HG02970 (cell line): ENCODE results near the gene DBNDD1.
"Not testable (repeated sequence)": the region's sequence is repeated elsewhere in the genome, so short reads cannot be mapped to it uniquely, and the experiment has no call there.

ENCODE experiments used
- ATAC-seq: cut with Tn5 transposase; IDR thresholded peaks from one replicate; pipeline ENCODE4 v1.9.1; 2021; ENCODE audit warnings: mild to moderate bottlenecking, moderate library complexity, moderate number of reproducible peaks; ENCODE audit not compliant: unreplicated experiment, low FRiP score

Gene DBNDD1, protein sequence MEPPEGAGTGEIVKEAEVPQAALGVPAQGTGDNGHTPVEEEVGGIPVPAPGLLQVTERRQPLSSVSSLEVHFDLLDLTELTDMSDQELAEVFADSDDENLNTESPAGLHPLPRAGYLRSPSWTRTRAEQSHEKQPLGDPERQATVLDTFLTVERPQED

DNA sequence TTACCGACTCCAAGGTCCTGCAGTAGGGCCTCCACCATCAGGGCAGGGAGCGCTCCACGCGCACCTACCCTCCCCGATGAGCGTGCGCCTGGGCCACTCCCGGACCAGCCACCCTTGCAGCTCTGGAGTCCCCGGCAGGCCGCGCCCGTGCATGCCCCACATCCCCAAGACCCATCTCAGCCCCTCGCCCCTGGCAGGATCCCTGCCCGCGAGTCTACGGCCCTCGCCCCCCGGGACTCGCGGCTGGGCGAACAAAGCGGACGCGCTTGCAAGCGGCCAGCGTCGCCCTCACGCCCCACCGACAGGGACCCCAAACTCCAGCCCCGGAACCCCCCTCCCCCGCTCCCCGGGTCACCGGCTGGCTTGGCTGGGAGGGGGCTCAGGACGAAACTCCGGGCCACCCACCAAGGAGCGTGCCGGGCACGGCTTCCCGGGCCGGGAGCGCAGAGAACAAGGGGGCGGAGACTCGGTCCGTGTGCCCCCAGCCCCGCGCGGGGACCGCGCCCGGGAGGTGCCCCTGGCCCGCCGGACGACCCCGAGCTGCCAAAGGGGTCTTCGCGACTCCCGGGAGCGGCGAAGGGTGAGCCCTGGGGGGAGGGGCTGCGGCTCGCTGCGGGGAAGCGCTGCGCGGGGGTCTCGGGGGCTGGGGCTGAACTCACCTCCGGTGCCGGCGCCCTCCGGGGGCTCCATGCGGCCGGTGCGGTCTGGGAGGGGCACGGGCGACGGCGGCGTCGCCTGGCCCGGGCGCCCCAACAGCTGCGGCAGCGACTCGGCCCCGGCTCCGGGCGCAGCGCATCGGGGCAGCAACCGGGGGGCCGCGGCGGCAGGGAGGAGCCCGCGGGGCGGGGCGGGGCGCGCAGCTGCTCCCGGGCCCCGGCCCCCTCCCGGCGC lies at the start of gene DBNDD1:
Gene DBNDD1 (minus strand): TSS at position 805 of the 891 bp plus-strand sequence. CDS start 115 bp downstream, at position 690.
- no peak for ATAC-seq

DNA sequence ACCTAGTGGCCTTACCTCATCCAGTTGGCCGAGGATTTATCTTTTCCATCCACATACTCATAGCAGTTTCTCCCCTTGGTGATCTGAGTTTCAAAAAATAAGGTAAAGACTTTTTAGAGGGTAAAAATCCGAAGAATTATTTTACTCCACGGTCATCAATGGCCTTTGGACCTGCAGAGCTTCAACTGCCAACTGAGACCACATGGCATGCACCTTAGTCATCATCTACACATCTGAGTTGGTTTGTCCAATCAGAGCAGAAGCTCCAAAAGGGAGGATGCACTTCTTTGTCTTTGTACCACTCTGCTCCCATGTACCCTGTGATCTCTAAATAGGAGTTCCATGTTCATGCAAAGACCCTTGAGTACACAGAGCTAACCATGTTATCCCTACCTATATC lies 42.2 kb upstream of the DBNDD1 start:
- no peak for ATAC-seq

DNA sequence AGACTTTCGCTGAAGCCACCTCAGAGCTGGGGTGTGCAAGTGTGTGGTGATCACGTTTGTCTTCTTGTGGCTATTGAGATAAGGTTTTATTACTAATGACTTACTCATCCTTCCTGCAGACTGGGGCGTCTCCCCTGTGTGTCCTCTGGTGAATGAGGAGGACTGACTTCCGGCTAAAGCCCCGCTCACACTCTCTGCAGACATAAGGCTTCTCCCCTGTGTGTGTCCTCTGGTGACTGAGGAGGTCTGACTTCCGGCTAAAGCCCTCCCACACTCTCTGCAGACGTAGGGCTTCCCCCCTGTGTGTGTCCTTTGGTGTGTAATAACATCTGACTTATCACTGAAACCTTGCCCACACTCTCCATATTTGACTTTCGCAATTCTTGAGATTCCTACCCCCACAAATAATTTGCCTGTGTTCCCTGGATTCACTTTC lies 38.5 kb upstream of the DBNDD1 start:
- ATAC-seq: no peak

DNA sequence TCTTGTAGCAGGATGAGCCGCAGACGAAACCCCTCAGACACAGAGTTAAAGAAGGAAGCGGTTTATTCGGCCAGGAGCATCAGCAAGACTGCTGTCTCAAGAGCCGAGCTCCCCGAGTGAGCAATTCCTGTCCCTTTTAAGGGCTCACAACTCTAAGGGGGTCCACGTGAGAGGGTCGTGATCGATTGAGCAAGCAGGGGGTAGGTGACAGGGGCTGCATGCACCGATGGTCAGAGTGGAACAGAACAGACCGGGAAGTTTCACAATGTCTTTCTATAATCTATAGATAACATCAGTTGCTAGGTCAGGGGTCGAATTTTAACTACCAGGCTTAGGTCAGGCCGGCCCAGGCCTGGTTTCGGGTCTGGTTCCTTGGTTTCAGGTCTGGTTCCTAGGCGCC lies 37.3 kb upstream of the DBNDD1 start:
- ATAC-seq: not testable (repeated sequence)

DNA sequence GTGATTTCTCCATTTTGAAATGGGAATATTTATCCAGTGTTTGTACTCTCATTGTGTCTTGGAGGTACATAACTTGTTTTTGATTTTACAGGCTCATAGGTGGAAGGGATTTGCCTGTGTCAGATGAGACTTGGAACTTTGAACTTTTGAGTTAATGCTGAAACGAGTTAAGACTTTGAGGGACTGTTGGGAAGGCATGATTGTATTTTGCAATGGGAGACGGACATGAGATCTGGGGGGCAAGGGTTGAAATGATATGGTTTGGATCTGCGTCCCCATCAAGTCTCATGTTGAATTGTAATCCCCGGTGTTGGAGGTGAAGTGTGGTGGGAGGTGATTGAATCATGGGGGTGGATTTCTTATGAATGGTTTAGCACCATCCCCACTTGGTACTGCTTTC lies 36.1 kb upstream of the DBNDD1 start:
- no peak for ATAC-seq

DNA sequence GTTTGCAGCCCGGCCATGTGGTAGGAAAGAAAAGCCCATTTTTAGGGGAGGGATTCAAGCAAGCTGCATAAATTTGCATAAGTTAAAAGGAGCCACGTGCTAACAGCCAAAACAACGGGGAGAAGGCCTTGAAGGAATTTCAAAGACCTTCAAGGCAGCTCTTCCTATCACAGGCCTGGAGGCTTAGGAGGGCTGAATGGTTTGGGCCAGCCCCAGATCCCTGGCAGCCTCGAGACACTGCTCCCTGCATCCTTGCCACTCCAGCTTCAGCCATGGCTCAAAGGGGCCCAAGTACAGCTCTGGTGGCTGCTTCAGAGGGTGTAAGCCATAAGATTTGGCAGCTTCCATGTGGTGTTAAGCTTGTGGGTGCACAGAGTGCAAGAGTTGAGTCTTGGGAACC lies 35.3 kb upstream of the DBNDD1 start:
- ATAC-seq: no peak

DNA sequence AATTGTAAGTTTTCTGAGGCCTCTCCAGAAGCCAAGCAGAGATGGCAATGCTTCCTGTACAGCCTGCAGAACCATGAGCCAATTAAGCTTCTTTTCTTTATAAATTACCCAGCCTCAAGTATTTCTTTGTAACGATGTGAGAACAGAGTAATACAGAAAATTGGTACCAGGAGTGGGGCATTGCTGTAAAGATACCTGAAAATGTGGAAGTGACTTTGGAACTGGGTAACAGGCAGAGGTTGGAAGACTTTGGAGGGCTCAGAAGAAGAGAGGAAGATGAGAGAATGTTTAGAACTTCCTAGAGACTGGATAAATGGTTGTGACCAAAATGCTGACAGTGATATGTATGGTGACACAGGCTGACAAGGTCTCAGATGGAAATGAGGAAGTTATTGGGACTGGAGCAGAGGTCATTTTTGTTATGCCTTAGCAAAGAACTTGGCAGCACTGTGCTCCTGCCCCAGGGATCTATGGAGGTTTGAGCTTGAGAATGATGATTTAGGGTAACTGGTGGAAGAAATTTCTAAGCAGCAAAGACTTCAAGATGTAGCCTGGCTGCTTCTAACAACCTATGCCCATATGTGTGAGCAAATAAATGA lies 34.7 kb upstream of the DBNDD1 start:
- no peak for ATAC-seq

DNA sequence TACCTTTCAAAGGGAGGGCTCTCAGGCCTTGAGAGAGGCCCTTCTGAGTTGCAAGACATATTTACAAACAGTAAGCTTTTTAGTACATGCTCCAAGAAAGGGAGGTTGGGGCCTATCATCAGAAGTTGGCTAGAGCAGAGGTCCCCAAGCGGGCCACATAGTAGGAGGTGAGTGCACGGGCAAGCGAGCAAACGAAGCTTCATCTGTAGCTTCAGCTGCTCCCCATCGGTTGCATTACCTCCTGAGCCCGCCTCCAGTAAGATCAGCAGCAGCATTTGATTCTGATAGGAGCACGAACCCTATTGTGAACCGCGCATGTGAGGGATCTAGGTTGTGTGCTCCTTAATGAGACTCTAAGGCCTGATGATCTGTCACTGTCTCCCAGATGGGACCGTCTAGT lies 31.7 kb upstream of the DBNDD1 start:
- ATAC-seq: no peak

DNA sequence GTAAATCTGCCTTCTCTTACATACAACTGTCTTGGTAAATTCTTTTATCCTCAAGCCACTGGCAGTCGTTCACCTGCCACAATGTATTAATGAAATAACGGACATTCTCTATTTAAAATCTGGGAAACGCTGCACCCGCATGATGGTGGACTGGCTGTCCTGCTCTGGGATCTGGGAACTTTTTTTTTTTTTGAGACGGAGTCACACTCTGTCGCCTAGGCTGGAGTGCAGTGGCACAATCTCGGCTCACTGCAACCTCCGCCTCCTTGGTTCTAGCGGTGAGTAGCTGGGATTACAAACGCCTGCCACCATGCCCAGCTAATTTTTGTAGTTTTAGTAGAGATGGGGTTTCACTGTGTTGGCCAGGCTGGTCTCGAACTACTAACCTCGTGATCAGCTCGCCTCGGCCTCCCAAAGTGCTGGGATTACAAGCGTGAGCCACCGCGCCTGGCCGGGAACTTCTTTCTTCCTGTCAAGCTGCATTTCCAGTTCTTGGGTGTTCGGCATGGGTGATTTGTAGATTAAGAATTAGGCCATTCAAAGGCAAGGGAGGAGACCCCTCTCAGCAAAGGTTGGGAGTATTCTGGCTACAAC lies 29.6 kb upstream of the DBNDD1 start:
- no peak for ATAC-seq

DNA sequence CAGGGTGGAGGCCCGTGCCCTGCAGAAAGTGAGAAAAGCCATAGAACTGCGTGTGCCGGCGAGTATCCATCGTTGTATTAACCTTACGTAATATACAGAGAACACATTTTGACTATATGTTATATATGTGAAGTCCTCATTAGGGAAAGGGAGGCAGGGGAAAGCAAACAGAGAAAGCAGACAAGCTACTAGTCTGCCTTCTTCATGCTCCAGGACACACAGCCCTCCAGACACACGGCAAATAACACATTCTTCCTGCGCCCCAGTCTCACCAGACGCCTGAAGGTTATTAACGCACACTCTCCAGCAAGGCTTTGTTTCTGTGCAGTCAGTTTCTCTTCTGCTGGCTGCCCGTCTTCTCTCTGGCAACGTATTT lies 29.1 kb upstream of the DBNDD1 start:
- ATAC-seq: no peak

DNA sequence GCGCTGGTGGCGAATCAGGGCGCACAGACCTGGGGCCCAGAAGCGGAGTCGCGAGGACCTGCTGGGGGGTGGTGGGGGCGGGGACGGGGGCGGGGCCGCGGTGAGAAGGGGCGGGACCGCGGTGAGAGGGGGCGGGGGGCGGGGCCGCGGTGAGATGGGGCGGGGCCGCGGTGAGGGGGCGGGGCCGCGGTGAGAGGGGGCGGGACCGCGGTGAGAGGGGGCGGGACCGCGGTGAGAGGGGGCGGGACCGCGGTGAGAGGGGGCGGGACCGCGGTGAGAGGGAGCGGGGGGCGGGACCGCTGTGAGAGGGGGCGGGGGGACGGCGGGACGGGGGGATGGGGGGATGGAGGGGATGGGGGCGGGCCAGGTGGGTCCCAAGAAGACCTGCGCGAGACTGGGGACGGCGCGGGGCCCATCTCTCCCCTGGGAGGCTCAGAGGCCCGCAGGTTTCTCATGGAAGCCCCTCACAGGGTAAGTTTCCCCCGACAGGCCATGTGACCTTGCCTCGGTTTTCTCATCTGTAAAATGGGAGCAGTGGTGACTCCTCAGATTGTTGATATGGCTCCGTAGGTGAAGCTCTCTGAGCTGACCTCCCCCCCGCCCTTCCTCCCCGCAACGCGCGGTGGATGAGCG lies 28.6 kb upstream of the DBNDD1 start:
- ATAC-seq: no peak

DNA sequence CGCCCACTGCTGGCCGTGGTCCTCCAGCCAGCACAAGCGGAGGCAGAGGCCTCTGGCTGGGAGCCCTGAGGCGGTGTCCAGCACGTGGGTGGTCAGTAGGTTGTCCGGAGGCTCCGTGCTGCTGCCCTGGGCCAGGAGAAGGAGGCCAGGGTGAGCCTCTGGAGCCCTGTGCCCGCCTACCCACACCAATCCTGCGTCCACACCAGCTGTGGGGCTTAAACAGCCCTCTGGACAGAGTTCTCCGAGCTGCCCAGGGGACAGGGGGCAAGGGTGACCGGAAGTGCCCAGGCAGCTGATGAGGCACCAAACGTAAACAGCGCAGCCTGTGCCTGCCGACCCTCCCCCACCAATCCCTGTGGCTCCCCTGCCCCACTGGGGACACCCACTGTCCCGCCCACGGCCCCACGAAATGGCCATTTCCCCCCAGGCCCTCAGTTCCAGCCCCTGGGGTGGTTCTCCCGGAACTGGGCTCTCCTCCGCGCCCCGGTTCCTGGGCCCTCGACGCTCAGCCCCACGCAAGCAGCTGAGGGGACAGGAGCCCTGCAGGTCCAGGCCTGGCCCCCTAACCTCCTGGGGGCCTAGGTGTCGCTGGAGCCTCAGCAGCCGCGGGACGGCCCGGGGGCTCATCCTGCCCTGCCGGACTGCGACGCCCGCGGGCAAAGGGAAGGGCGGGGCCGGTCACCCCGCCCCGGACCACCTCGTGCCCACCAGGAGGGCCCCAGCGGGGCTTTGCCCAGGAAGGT lies 27.9 kb upstream of the DBNDD1 start:
- no peak for ATAC-seq

DNA sequence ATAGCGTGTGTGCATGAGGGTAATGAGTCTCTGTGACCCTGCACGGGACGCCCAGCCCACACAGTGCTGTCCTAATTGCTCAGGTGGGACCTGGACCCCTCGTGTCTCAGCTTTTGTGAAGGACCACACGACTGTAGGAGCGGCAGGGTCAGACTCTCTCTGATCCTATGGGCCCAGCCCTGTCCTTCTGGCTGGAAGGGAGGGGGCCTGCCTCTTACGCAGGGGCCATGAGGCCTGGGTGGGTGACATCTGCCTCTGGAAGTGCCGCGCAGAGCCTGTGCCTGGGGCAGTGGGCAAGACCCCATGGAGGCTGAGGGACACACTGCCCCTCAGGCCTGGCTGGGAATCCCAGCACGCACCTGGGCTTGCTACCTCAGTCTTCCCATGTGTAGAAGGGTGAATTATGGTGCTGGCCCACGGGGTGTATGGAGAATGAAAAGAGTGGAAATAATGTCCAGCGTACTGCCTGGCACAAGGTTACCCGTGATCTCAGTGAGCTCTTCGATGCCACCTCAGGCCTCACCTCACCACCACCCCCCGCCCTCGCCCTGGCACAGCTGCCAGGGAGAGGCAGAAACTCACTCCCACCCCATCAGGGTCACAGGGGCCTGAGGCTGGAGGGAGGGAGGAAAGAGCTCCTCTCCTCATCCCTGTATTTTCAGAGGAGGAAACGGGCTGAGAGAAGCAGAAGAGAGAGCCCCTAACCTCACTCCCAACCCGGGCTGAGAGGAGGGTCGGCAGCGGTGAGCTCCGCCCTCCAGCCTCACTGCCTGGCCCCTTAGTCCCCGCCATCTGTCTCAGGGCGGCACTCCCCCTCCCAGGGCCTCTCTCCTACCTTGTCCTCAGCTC lies 27.1 kb upstream of the DBNDD1 start:
- ATAC-seq: no peak

DNA sequence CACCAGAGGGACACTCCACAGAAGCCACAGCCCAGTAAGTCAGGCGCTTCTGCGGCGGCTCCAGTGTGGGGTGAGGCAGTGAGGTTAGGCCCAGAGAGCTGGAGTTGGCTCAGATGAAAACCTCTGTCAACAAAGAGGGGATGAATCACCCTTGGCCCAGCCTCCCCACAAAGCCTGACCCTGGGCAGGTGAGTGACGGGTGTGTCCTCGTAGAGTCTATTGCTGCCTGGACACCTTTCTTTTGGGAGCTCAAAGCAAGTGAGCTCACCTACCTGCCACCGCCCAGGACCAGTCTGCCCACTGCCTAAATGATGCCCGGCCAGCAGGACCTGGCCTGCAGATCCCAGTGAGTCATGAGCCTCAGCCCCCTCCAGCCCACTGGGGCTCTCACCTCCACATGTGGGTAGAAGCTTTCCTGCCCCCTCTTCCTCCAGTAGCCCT lies 24.9 kb upstream of the DBNDD1 start:
- no peak for ATAC-seq

DNA sequence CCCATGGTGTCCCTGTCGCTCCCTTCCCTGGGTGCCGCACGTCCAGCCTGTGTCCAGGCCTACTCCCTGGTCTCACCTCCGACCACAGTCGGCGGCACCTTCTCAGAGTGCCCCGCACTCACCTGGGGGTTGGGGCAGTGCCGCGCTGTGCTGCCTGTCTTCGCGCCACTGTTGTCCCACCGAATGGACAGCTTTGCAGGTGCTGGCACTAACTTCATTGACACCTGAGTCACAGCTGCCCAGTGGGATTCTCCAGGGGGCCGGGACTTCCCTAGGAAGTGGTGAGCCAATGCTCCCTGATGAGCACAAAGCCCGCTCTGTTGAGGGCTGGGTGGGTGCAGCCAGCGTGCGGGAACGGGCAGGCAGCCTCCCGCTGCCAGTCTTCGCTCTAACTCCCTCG lies 24.3 kb upstream of the DBNDD1 start:
- ATAC-seq: no peak

DNA sequence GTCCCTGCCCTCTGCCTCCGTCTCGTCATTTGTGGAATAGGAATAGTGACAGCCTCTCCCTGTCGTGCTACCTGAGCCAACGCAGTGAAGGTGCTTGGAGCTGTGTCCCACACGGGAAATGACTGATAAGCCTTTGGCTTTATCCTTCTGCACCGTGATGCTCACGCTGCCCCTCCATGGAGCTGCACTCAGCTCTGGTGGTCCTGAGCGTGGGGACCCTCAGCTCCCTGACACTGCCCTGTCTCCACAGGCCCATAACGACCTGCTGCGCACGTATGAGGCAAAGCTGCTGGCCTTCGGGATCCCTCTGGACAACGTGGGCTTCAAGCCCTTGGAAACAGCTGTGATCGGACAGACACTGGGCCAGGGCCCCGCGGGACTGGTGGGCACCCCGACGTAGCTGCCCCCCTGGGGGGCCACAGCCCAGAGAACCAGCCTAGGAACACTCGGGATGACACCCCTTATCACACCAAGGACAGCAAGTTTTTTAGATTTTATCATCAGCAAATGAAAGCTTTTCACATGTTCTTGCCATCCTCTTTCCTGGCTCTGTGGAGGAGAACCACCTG lies 23.8 kb upstream of the DBNDD1 start:
- ATAC-seq: no peak

DNA sequence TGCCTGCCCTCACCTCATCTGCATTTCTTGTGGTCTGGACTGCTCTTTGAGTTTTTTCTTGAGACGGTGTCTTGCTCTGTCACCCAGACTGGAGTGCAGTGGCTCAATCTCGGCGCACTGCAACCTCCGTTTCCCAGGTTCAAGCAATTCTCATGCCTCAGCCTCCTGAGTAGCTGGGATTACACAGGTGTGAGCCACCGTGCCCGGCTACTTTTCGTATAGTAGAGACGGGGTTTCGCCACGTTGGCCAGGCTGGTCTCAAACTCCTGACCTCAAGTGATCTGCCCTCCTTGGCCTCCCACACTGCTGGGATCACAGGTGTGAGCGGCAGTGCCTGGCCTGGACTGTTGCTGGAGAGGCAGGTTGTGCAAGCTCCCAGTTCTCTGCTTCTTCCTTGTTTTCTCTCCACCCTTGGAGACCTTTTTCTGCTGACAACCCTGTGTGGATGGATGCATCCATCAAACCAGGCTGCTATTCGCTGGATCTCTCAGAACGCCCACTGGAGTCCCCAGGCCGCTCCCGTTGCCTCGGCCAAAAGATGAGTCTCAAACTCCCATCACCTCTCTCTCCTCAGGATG lies 22.7 kb upstream of the DBNDD1 start:
- no peak for ATAC-seq
